H1 (cell line): ENCODE data around the gene ZDHHC1. TPM values are rescaled to one million over a fixed set of nuclear protein-coding genes. Genes with fewer than 3 reads are reported as not detected.

Experiments used
- CTCF ChIA-PET: fragments of 300-600 bp; sonication (Branson Sonifier 250); formaldehyde crosslinking; loops from one replicate; lab custom pipeline; 2021; ENCODE audit not compliant: partially characterized antibody; lab: Charles Lee
- POLR2A ChIA-PET: fragments of 300-600 bp; sonication (Branson Sonifier 250); formaldehyde crosslinking; loops from one replicate; lab custom pipeline; 2021; ENCODE audit warnings: inconsistent platforms; ENCODE audit not compliant: partially characterized antibody; lab: Charles Lee
- DNase-seq, 2 experiments: peaks; one replicate each; pipeline versions ENCODE4 v3.0.0 to v3.0.0-alpha.2; 2010 to 2022; ENCODE audit warnings: low spot score in 2 of 2, low read depth in 1 of 2, mixed read lengths in 1 of 2
- FAIRE-seq: peaks from 2 replicates; lab custom pipeline; 2011; peaks lifted over from hg19 to GRCh38; lab: Jason Lieb, UNC
- H2AFZ ChIP-seq: 2 replicates; pipeline ENCODE4 v1.8.1; 2012; ENCODE audit warnings: low read length, inconsistent platforms
- H2AK5ac ChIP-seq: 2 replicates; pipeline ENCODE4 v1.6.1; 2013; ENCODE audit warnings: low read depth, low read length
- H2BK120ac ChIP-seq: replicated peaks from 2 replicates; pipeline ENCODE3; 2013; ENCODE audit warnings: low read depth, low read length, inconsistent platforms
- H2BK12ac ChIP-seq: 2 replicates; pipeline ENCODE4 v1.6.1; 2013; ENCODE audit warnings: low read depth, low read length
- H2BK15ac ChIP-seq: 2 replicates; pipeline ENCODE4 v1.6.1; 2013; ENCODE audit warnings: low read length
- H2BK20ac ChIP-seq: 2 replicates; pipeline ENCODE4 v1.6.1; 2013; ENCODE audit warnings: low read length
- H2BK5ac ChIP-seq: 2 replicates; pipeline ENCODE4 v1.6.1; 2013; ENCODE audit warnings: low read depth, low read length
- H3K14ac ChIP-seq: 2 replicates; pipeline ENCODE4 v1.6.1; 2013; ENCODE audit warnings: inconsistent platforms; ENCODE audit not compliant: insufficient read length
- H3K18ac ChIP-seq: 2 replicates; pipeline ENCODE4 v1.6.1; 2013; ENCODE audit warnings: low read length; ENCODE audit errors: extremely low read depth
- H3K23ac ChIP-seq: 2 replicates; pipeline ENCODE4 v1.6.1; 2013; ENCODE audit warnings: inconsistent platforms; ENCODE audit not compliant: insufficient read length
- H3K23me2 ChIP-seq: 2 replicates; pipeline ENCODE4 v1.6.1; 2013; ENCODE audit warnings: low read depth, low read length
- H3K27ac ChIP-seq: 2 replicates; pipeline ENCODE4 v1.6.1; 2011; ENCODE audit warnings: low read depth, low read length, inconsistent platforms
- H3K27me3 ChIP-seq, 4 experiments: replicated peaks in 1 of 4; 1 replicate in 1 of 4; 2 replicates in 3 of 4; pipeline versions ENCODE4 v1.6.1 to v1.8.1; 2011 to 2013; ENCODE audit warnings: low read length in 3 of 4, mild to moderate bottlenecking in 3 of 4, inconsistent platforms in 2 of 4, mixed read lengths in 2 of 4, moderate library complexity in 1 of 4; ENCODE audit not compliant: control insufficient read depth in 3 of 4, insufficient read depth in 3 of 4; ENCODE audit errors: extremely low read depth in 1 of 4
- H3K36me3 ChIP-seq, 4 experiments: 2 replicates each; pipeline versions ENCODE4 v1.6.1 to v1.8.1; 2011 to 2013; ENCODE audit warnings: mild to moderate bottlenecking in 4 of 4, low read length in 3 of 4, moderate library complexity in 2 of 4, control low read depth in 1 of 4, inconsistent platforms in 1 of 4; ENCODE audit not compliant: insufficient read depth in 4 of 4, control insufficient read depth in 2 of 4
- H3K4ac ChIP-seq: replicated peaks from 2 replicates; pipeline ENCODE3; 2013; ENCODE audit warnings: low read length, low read depth, mixed read lengths, inconsistent platforms; ENCODE audit not compliant: insufficient read length
- H3K4me1 ChIP-seq, 4 experiments: replicated peaks in 1 of 4; 1 replicate in 1 of 4; 2 replicates in 3 of 4; pipeline versions ENCODE4 v1.6.1 to v1.8.1; 2011 to 2013; ENCODE audit warnings: low read length in 3 of 4, inconsistent platforms in 2 of 4, mixed read lengths in 1 of 4; ENCODE audit not compliant: insufficient read depth in 4 of 4, control insufficient read depth in 3 of 4
- H3K4me2 ChIP-seq, 2 experiments: 2 replicates each; pipeline versions ENCODE4 v1.6.1 to v1.8.1; 2011 to 2013; ENCODE audit warnings: low read depth in 2 of 2, low read length in 2 of 2, control low read depth in 1 of 2, inconsistent platforms in 1 of 2, mild to moderate bottlenecking in 1 of 2; ENCODE audit not compliant: insufficient read depth in 1 of 2
- H3K4me3 ChIP-seq, 4 experiments: fragments of 200-600, 300-600 bp in 1 of 4; sonication (generic), shearing (Covaris generic), sonication (Bioruptor Twin) in 1 of 4; 2 replicates each; pipeline versions ENCODE4 v1.5.1 to v1.8.1; 2011 to 2016; ENCODE audit warnings: low read length in 4 of 4, low read depth in 3 of 4, control low read depth in 2 of 4, inconsistent platforms in 2 of 4, mild to moderate bottlenecking in 2 of 4, mixed read lengths in 1 of 4, moderate library complexity in 1 of 4; ENCODE audit not compliant: insufficient read depth in 2 of 4; ENCODE audit errors: extremely low read depth in 1 of 4
- H3K56ac ChIP-seq: replicated peaks from 2 replicates; pipeline ENCODE3; 2013; ENCODE audit warnings: low read depth, mild to moderate bottlenecking, mixed read lengths, low read length, inconsistent platforms; ENCODE audit not compliant: insufficient read length
- H3K79me1 ChIP-seq: 2 replicates; pipeline ENCODE4 v1.6.1; 2013; ENCODE audit warnings: low read depth, low read length, control low read depth
- H3K79me2 ChIP-seq, 2 experiments: 2 replicates each; pipeline versions ENCODE4 v1.6.1 to v1.8.1; 2012 to 2013; ENCODE audit warnings: low read length in 2 of 2, mild to moderate bottlenecking in 2 of 2, inconsistent platforms in 1 of 2; ENCODE audit not compliant: insufficient read depth in 2 of 2, control insufficient read depth in 1 of 2
- H3K9ac ChIP-seq, 4 experiments: replicated peaks in 1 of 4; 1 replicate in 1 of 4; 2 replicates in 3 of 4; pipeline versions ENCODE4 v1.6.1 to v1.8.1; 2011 to 2013; ENCODE audit warnings: low read depth in 3 of 4, low read length in 3 of 4, control low read depth in 2 of 4, mild to moderate bottlenecking in 2 of 4, moderate library complexity in 2 of 4, inconsistent platforms in 1 of 4; ENCODE audit errors: extremely low read depth in 1 of 4
- H3K9me3 ChIP-seq, 2 experiments: 2 replicates each; pipeline versions ENCODE4 v1.6.1 to v1.8.1; 2012 to 2013; ENCODE audit warnings: mild to moderate bottlenecking in 2 of 2, moderate library complexity in 2 of 2, control low read depth in 1 of 2, inconsistent platforms in 1 of 2, low read depth in 1 of 2, low read length in 1 of 2, mixed read lengths in 1 of 2; ENCODE audit not compliant: insufficient read depth in 2 of 2
- H4K20me1 ChIP-seq, 2 experiments: replicated peaks in 1 of 2; 2 replicates each; pipeline versions ENCODE3 to v1.8.1; 2011 to 2013; ENCODE audit warnings: inconsistent platforms in 2 of 2, low read length in 2 of 2, mild to moderate bottlenecking in 1 of 2; ENCODE audit not compliant: insufficient read depth in 2 of 2, control insufficient read depth in 1 of 2
- H4K5ac ChIP-seq: 2 replicates; pipeline ENCODE4 v1.6.1; 2013; ENCODE audit warnings: low read length, low read depth, mixed read lengths, inconsistent platforms; ENCODE audit not compliant: insufficient read length
- H4K8ac ChIP-seq: 2 replicates; pipeline ENCODE4 v1.8.0; 2013; ENCODE audit warnings: mild to moderate bottlenecking, moderate library complexity, low read length, inconsistent platforms; ENCODE audit not compliant: insufficient read depth; ENCODE audit errors: extremely low read depth
- H4K91ac ChIP-seq: replicated peaks from 2 replicates; pipeline ENCODE3; 2013; ENCODE audit warnings: low read length, mixed read lengths, inconsistent platforms; ENCODE audit not compliant: insufficient read length
- CBX5 ChIP-seq: fragments of 300-800, 300-1000 bp; sonication (generic); IDR thresholded peaks from 2 replicates; pipeline ENCODE4 v1.7.1; 2016; ENCODE audit warnings: antibody characterized with exemption, low read length, low read depth
- CREB1 ChIP-seq: IDR thresholded peaks from 2 replicates; pipeline ENCODE4 v1.6.1; 2012; ENCODE audit warnings: inconsistent platforms
- USF2 ChIP-seq: IDR thresholded peaks from 2 replicates; pipeline ENCODE4 v1.6.1; 2011; ENCODE audit warnings: low read length, improper control_type of control experiment
- polyA plus RNA-seq, 7 experiments: library from polyadenylated mRNA; depleted of rRNA in 3 of 7; stranded (reverse) in 5 of 7; unstranded in 2 of 7; fragments of >200 nt in 5 of 7; fragments of 200-250 nt in 2 of 7; gene quantifications; 1 replicate in 5 of 7; 2 replicates in 1 of 7; 4 replicates in 1 of 7; pipeline versions ENCODE4 v1.2.1 to v1.2.3, GENCODE V29; 2011 to 2013; ENCODE audit warnings: missing spikeins in 2 of 7, mixed read lengths in 2 of 7
- total RNA-seq: library from RNA; stranded (reverse); fragmentation: NEBNext Ultra II Directional; extraction: Animal tissue kit (Norgen Biotek cat#: 25700); gene quantifications from 2 replicates; pipeline ENCODE4 v1.2.1, GENCODE V29; 2021

Gene ZDHHC1
- total and polyA plus RNA-seq, 2 of the 8 experiments (the other 6 are each of a cell fraction or from before 2014, with no cell fraction given): 3.1 to 4.9 TPM

- no peaks in the 10 kb centered on the region for H3K9me3 ChIP-seq
- FAIRE-seq: no peak
- no peak overlapping the region for H2AFZ ChIP-seq
- no peak overlapping the region for H3K18ac ChIP-seq
- H3K4me3 ChIP-seq: no peak overlapping the region
- no peaks in the 10 kb centered on the region; a peak in 1 of 7 replicates for H3K27me3 ChIP-seq
- no peak overlapping the region for H3K23ac ChIP-seq
- H4K91ac ChIP-seq: no peak overlapping the region
- no peak overlapping the region for H2BK5ac ChIP-seq
- no peak overlapping the region for H3K4ac ChIP-seq
- H2BK120ac ChIP-seq: no peak overlapping the region
- no peaks in the 10 kb centered on the region for H3K79me2 ChIP-seq
- H2AK5ac ChIP-seq: no peak overlapping the region
- no peak overlapping the region for H4K5ac ChIP-seq
- no peak overlapping the region for H3K27ac ChIP-seq
- H3K14ac ChIP-seq: no peak overlapping the region
- no peak overlapping the region for H4K8ac ChIP-seq
- no peaks in the 10 kb centered on the region for H3K79me1 ChIP-seq
- no peak overlapping the region for H3K9ac ChIP-seq
- no peak overlapping the region for H3K56ac ChIP-seq
- H3K36me3 ChIP-seq: no peaks in the 10 kb centered on the region
- no peak overlapping the region for H2BK15ac ChIP-seq
- H2BK12ac ChIP-seq: no peak overlapping the region
- no peak for DNase-seq
- H3K4me2 ChIP-seq: no peak overlapping the region
- no peaks in the 10 kb centered on the region for H3K23me2 ChIP-seq
- POLR2A ChIA-PET: no interaction called here
- H4K20me1 ChIP-seq: no peaks in the 10 kb centered on the region
- no peaks in the 10 kb centered on the region for H3K4me1 ChIP-seq
- TF ChIP-seq USF2 (no peak), CBX5 (no peak), CREB1 (no peak)
- CTCF ChIA-PET: interaction anchor here (1.6 kb wide), 1 partner anchor 9 kb away, joined by 7 read pairs; no protein-coding TSS in a partner anchor
- H2BK20ac ChIP-seq: no peak overlapping the region
Measured at GRCh38 chr16:67364600-67365235, 51.6 kb downstream of the ZDHHC1 start.
